Frontal cortex (tissue), 4 donors: ENCODE measurements around the gene OR10A5. TPM values are rescaled to one million over a fixed set of nuclear protein-coding genes. Genes with fewer than 3 reads are reported as not detected.
A peak's percentile ranks its signal among the peaks of the same experiment; 100 is the strongest.
"Not testable (repeated sequence)": the region's sequence is repeated elsewhere in the genome, so short reads cannot be mapped to it uniquely, and the experiment has no call there.

Experiments used
- DNase-seq, 2 donors: peaks; one replicate each; pipeline ENCODE4 v3.0.0; 2012; ENCODE audit warnings: low spot score in 2 of 2
- FAIRE-seq: peaks from 2 replicates; lab custom pipeline; 2012; peaks lifted over from hg19 to GRCh38; lab: Jason Lieb, UNC
- total RNA-seq: library from RNA; depleted of rRNA; stranded (reverse); fragments of >200 nt; gene quantifications from one replicate; pipeline ENCODE4 v1.2.3, GENCODE V29; 2014
- donor health status: control.
- donor health status: control.
- donor health status: control.

The OR10A5 gene, protein sequence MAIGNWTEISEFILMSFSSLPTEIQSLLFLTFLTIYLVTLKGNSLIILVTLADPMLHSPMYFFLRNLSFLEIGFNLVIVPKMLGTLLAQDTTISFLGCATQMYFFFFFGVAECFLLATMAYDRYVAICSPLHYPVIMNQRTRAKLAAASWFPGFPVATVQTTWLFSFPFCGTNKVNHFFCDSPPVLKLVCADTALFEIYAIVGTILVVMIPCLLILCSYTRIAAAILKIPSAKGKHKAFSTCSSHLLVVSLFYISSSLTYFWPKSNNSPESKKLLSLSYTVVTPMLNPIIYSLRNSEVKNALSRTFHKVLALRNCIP
- not detected for total RNA-seq

DNA sequence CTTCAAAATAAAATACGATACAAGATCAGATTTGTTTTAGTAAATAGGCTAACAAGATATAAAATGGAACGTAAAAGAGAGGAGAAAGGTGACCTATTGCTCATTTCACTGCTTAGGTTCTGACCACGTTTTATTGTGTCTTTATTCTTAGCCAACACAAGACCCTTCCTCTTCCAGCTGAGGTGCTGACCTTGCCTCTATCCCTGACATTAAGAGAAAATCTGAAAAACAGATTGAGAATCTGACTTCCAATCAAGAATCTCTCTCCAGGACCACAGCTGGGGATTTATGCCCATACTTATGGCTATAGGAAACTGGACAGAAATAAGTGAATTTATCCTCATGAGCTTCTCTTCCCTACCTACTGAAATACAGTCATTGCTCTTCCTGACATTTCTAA is at the start of gene OR10A5:
TSS of gene OR10A5 (plus strand) at position 301 of the 400 bp plus-strand sequence. CDS start at position 301, 0 bp downstream.
- no peak for DNase-seq
- no peak for FAIRE-seq

DNA sequence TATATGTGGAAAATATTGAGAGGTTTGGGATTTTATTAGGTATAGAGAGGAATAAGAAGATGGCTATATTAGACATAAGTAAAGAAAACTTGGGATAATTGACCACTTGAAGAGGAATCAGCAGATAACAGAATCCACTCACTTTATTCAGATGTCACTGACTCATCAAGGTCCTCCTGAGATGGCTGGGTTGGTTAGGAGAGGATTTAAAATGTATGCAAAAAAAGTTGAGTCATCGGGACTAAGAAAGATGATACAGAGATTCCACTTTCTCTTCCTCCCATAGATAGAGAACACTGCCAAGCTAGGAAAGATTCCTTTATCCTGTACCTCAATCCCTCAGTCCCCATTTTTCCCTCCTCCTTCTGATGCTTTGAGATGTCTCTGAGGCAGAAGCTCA is 46.1 kb upstream of the OR10A5 start, which contains the start of gene OR6A2:
TSS of gene OR6A2 (minus strand) at position 288 of the 400 bp plus-strand sequence. CDS start 3,981 bp downstream, outside the sequence.
- FAIRE-seq (no peak), DNase-seq (no peak)

DNA sequence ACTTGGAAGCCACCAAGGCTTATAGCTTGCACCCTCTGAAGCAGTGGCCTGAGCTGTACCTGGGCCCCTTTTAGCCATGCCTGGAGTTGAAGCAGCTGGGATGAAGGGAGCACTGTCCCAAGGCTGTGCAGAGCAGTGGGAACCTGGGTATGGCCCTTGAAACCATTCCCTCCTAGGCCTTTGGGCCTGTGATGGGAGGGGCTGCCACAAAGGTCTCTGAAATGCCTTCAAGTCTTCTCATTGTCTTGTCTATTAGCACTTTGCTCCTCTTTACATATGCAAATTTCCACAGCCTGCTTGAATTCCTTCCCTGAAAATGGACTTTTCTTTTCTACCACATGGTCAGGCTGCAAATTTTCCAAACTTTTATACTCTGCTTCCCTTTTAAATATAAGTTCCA is 44.4 kb upstream of the OR10A5 start:
- not testable (repeated sequence) for FAIRE-seq

GRCh38 chr11:6812390-6813005 is 33.0 kb upstream of the OR10A5 start:
- FAIRE-seq (no peak), DNase-seq (peak in 1 of 2 donors; percentile 28)

More for the DNA sequence above, 44.4 kb upstream of the OR10A5 start:
- DNase-seq = not testable (repeated sequence)

DNA sequence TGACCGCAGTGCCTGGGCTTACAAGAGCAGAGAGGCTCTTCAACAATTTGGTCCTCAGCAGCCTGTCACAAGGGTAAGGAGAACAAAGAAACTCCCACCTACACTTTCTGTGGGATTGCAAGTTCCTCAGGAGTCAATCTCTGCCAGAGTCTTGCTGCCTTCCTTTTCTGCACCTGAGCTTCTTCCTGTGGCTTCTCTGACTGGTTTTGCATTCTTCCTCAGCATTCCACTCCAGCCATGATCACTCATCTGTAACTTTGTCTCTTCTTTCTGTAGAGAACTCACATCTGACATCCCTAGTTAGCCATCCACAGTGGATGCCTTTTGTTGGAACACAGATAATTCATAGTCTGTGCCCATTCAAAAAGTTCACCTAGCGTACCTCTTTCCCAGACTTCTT is 31.8 kb upstream of the OR10A5 start:
- no peak for FAIRE-seq
- DNase-seq = no peak

- no peak for DNase-seq
- FAIRE-seq = no peak
These were observed 27.8 kb upstream of the OR10A5 start for GRCh38 chr11:6817694-6818093.

- no peak for DNase-seq
- no peak for FAIRE-seq
These were observed 26.5 kb upstream of the OR10A5 start for GRCh38 chr11:6818967-6819366.

- no peak for FAIRE-seq
- DNase-seq = no peak
These were observed 21.2 kb upstream of the OR10A5 start for GRCh38 chr11:6824136-6824823.

- no peak for FAIRE-seq
- no peak for DNase-seq
These were observed 20.2 kb upstream of the OR10A5 start for GRCh38 chr11:6825231-6825744.

DNA sequence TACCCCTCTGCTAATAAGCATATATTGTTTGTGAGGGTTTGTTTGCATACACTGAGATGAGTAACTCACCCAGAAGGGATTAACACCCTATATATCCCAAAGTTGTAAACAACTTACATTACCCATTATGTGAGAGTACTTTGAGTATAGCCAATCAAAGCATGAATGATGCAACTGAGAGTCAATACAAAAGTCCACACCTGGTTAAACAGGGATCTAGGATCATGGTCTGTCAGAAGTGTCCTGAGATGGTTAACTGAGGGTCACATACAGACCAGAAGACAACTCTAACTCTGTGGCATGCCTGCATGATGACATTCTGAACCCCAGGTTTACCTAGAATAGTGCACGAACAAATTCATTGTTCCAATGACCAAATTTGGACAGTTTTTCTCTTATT is 17.4 kb upstream of the OR10A5 start:
- FAIRE-seq = no peak
- DNase-seq = no peak

DNA sequence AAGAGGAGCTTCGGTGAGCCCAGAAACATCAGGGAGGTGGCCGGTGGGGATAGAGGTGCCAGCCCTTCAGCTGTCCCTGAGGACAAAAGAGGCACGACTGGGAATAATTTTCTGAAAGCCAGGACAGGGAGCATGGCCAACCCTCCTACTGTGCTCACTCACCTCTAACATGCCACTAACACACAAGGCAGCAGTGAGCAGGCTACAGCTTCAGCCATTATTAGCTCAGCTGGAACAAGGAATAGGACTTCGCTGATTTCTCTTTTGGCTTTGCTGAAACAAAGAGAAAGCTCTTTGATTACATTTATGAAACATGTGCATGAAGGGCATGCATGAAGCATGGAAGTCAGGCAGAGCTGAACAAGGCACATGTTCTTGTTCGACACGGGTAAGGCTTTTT is 12.1 kb upstream of the OR10A5 start:
- no peak for FAIRE-seq
- DNase-seq = no peak

- DNase-seq (no peak), FAIRE-seq (no peak)
These were observed 11.5 kb upstream of the OR10A5 start for GRCh38 chr11:6834021-6834420.

DNA sequence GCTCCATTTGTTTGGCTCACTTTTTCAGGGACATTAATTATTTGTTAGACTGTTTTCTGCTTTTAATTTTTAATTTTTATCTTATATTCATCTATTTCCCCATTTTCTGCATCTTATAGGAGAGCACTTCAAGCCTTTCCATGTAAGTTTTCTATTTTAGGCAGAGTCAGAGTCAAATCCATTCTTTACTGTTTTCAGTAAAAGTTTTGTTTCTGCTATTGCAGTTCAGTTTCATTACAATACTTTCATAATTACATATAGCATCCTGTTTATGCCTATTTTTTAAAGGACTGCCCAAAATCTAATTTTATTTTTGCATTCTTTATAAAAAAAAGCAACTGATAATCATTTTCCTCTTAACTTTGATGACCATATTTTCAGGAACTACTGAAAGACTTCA is 3.8 kb upstream of the OR10A5 start:
- no peak for DNase-seq

GRCh38 chr11:6843670-6844069 is 1.8 kb upstream of the OR10A5 start:
- FAIRE-seq = no peak

More for the DNA sequence above, 3.8 kb upstream of the OR10A5 start:
- no peak for FAIRE-seq

DNA sequence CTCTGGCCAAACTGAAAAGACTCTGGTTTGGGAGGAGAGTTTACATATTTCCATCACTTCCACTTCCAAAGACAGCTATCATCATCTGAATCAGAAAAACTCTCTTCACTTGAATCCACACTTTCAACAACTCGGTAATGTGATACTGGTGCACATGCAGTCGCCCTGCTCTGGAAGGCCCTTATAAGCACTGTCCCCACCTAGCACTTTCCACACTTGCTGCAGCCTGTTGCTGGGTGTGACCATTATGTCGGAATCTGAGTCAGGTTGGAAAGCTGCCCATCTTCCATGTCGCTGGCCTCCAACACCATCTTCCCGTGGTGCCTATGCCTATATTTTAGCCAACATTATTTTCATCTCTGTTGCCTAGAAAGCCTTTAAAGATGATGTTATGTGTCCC is 1.1 kb upstream of the OR10A5 start:
- no peak for FAIRE-seq
- DNase-seq = no peak

More at GRCh38 chr11:6843670-6844069, 1.8 kb upstream of the OR10A5 start:
- no peak for DNase-seq

GRCh38 chr11:6850526-6850925 is 5.0 kb downstream of the OR10A5 start:
- FAIRE-seq = no peak
- DNase-seq = no peak

DNA sequence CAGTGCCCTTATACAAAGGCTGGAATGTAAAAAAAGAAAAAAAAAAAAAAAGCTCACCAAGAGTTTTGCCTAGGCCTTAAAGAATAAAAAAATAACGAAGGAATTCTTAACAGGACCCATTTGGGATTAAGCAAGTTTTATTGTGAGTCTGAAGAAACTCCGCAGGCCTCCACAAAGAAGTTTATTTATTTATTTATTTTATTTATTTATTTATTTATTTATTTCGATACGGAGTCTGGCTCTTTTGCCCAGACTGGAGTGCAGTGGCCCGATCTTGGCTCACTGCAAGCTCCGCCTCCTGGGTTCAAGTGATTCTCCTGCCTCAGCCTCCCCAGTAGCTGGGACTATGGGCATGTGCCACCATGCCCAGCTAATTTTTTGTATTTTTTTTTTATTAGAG is 9.3 kb downstream of the OR10A5 start:
- not testable (repeated sequence) for FAIRE-seq, DNase-seq

GRCh38 chr11:6855971-6856541 is 10.6 kb downstream of the OR10A5 start:
- FAIRE-seq (no peak), DNase-seq (no peak)

DNA sequence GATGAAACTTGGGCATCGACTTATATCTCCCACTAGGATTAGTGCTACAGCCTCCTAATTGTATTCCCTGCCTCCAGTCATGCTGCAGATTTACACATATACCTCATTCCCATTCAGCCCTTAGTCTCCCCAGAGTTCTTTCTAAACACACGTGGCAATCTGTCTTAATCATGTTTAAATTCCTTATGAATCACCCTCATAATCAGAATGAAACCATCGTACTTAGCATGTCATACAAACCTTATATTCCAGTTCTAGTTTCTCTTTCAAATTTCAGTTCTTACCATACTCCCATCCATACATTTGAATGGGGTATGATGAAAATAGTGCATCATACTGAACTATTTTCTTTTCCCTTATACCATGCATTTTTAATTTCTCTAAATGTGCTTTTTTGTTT is 11.4 kb downstream of the OR10A5 start:
- FAIRE-seq = no peak
- DNase-seq = no peak

DNA sequence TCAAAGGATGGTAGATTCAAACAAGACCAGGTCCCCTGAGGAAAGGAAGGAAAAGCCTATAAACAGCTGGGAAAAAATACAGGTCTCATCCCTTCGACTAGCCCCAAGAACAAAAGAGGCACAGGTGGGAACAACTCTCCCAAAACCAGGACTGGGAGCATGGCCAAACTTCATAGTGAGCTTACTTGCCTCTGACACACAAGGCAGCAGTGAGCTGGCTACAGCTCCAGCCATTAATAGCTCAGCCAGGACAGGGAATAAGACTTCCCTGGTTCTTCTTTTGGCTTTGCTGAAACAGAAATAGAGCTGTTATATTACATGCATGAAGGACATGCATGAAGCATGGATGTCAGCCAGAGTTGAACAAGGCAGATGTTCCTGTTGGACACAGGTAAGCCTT is 17.5 kb downstream of the OR10A5 start, which contains the start of gene OR10A2:
TSS of gene OR10A2 (plus strand) at position 97 of the 400 bp plus-strand sequence. CDS start 6,698 bp downstream, outside the sequence.
- no peak for DNase-seq
- no peak for FAIRE-seq
